ENCODE results near the gene UGGT2.
"Not testable (repeated sequence)": the region's sequence is repeated elsewhere in the genome, so short reads cannot be mapped to it uniquely, and the experiment has no call there.

UGGT2 gene, protein sequence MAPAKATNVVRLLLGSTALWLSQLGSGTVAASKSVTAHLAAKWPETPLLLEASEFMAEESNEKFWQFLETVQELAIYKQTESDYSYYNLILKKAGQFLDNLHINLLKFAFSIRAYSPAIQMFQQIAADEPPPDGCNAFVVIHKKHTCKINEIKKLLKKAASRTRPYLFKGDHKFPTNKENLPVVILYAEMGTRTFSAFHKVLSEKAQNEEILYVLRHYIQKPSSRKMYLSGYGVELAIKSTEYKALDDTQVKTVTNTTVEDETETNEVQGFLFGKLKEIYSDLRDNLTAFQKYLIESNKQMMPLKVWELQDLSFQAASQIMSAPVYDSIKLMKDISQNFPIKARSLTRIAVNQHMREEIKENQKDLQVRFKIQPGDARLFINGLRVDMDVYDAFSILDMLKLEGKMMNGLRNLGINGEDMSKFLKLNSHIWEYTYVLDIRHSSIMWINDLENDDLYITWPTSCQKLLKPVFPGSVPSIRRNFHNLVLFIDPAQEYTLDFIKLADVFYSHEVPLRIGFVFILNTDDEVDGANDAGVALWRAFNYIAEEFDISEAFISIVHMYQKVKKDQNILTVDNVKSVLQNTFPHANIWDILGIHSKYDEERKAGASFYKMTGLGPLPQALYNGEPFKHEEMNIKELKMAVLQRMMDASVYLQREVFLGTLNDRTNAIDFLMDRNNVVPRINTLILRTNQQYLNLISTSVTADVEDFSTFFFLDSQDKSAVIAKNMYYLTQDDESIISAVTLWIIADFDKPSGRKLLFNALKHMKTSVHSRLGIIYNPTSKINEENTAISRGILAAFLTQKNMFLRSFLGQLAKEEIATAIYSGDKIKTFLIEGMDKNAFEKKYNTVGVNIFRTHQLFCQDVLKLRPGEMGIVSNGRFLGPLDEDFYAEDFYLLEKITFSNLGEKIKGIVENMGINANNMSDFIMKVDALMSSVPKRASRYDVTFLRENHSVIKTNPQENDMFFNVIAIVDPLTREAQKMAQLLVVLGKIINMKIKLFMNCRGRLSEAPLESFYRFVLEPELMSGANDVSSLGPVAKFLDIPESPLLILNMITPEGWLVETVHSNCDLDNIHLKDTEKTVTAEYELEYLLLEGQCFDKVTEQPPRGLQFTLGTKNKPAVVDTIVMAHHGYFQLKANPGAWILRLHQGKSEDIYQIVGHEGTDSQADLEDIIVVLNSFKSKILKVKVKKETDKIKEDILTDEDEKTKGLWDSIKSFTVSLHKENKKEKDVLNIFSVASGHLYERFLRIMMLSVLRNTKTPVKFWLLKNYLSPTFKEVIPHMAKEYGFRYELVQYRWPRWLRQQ (N-terminal part only)

DNA sequence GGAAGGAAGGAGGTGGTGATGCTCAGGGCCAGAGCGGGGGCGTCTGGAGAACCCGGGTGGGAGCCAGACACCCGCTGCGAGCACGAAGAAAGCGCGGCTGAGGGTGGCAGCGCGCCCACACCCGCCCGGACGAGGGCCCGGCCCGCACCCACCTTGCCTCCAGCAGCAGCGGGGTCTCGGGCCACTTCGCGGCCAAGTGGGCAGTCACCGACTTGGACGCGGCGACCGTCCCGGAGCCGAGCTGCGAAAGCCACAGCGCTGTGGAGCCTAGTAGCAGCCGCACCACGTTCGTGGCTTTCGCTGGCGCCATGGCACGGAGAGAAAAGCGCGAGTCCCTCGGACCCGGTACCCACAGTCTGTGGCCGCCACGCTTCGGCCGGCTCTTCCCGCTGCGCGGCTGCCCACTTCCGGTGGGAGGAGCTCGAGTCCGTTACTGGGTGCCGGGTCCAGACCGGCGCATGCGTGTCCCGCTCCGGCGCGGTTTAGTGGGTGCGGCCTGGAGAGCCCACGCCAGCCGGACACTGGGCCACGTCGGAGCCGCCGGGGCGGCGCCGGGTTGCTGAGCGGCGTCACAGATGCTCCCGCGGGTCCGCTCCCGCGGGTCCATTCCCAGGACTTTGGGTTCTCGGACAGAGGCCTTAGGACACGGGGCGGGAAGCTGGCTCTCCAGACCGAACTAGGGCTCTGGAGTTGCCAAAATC, at the start of gene UGGT2:
Gene UGGT2 (minus strand): TSS at position 399 of the 701 bp plus-strand sequence. CDS start 89 bp downstream, at position 310.
- peak; percentile 98 for DNase-seq

DNA sequence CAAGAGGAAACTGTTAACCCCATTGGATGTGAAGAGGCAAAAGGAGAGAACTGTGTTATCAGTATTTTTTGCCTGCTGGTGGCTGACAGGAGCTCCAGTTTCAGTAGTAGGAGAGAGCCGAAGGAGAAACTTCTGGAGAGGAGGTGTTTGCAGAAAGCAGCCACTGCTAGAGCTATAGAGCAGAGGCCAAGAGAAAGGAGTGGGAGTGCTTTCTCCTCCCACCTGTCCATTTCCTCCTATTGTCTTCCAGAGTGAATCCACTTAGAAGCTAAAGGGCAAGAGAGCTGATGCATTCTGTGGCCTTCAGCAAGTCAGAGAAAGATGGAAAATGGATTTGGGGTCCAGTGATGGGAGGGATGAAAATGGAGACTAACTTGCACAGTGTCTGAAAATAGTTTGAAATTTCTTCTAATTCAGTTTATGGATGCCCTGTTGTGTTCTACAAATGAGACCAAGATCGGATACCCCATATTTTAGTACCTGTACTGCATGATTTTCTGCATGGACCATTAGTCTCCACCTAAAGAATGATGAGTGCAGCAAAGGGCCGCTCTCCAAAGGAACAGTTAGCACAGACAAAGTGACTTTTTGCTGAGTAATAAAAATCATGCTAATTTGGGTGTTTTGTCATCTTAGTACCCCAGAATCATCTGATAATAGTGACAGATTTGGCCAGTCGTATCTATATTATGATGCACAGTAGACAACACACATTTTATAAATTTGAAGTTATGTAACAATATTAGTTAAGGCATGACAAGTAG, 47.4 kb upstream of the UGGT2 start:
- no peak for DNase-seq

DNA sequence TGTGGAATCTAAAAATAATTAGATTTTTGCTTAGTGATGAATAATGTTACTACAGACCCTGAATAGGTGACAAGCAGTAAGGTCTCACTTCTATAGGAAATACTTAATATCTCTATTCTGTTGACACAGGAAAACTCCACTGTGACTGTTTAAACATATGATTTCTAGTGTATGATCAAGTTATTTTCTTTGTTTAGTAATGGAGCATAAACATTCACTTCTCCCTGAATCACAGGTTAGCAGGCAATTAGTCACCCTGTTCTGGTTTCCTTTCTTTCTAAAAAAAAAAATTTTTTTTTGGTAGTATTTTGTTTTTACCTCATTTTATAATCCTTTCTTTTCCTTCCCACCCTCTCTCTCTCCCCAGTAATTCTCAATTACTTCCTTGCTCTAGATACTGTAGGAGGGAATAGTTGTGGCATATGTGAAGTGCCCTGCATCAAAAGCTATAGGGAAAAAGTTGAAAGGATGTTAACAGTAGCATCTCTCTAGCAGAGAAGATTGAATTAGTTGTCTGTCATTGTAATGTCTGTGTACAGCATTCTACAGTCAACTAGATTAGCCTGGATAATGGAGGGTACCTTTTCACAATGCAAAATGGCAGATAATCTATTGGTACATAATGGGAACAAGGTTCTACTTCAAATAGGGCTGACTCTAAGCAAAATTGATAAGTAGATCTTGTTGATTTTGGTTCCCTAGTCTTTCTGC, 40.2 kb upstream of the UGGT2 start:
- DNase-seq = no peak

DNA sequence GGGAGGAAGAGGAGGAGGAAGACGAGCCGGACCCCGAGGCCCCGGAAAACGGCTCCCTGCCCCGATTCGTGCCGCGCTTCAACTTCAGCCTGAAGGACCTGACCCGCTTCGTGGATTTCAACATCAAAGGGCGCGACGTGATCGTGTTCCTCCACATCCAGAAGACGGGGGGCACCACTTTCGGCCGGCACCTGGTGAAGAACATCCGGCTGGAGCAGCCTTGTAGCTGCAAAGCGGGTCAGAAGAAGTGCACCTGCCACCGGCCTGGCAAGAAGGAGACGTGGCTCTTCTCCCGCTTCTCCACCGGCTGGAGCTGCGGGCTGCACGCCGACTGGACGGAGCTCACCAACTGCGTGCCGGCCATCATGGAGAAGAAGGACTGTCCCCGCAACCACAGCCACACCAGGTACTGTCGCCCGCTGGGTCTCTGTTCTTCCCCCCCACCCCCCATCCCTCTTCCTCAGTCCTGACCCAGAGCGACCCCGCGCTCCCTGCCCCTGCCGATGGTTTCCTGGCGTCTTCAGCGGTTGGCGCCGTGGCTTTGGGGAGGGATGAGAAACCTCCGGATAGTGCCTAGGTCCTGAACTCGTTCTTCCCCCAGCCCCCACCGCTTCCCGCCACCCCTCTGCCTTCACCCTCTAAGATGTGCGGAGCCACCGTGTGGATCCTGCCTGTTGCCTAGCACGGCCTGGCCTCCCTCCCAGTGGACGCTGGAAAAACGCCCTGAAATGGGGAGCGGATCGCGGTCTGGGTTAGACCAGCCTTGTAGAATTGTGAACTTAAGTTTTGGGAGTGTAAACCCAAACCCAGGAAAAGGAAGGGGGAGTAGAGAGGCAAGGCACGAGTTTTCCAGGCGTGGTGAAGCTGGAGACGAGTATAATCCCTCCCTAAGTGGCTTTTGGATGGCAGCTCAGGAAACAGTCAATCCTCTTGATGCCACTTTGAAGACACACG, 38.2 kb upstream of the UGGT2 start:
- peak; percentile 65 for DNase-seq

DNA sequence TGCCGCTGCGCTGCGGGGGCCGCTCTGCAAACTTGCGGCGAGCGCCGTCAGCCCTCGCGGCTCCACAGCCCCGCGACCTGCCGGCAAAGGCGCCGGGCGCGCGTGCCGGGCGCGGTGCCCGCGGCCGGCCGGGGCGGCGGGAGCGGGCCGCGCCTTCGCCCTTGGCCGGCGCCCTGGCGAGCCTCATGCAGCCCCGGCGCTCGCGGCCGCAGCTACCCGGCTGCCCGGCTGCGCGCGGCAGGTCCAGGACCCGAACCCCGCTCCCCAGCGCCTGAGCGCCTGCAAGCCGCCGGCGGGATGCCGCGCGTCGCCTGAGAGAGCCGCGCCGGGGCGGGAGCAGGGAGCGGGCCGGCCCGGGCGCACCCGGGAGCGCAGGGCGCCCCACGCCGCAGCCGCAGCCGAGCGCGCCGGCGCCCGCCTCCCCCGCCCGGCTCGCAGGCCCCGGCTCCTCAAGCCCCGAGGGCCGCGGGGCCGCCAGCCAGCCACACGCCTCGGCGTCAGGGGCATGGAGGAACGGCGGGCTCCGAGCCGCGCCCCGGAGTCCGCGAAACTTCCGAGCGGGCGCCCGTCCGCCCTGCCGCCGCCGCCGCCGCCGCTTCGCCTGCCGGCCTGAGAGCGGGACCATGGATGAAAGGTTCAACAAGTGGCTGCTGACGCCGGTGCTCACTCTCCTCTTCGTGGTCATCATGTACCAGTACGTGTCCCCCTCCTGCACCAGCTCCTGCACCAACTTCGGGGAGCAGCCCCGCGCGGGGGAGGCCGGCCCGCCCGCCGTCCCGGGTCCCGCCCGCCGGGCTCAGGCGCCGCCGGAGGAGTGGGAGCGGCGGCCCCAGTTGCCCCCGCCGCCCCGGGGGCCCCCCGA, 37.3 kb upstream of the UGGT2 start:
- DNase-seq = peak; percentile 56

DNA sequence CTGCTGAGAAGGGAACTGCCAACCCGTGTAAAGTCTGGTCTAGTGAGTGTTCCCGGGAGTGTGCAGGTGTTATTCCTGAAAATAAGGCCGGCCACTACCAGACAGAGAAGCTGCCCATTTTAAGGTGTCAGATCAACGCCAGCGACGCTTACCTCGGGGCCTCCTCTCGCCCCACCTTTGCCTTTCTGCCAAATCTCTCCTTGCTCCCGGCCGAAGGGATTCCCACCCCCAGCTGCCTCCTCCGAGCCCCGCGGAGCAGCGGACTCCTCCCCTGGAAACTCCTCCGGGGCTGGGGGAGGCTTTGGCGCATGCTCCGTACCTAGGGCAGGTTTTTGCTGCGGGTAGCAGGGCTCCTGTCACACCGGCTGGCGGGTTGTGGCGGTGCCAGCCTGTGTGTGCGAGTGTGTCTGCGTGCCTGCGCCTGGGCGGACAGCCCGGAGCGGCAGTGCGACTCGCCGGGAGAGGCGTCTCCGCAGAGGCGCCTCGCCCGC, 36.6 kb upstream of the UGGT2 start, which contains the start of gene HS6ST3:
Gene HS6ST3 (plus strand): TSS at position 359 of the 491 bp plus-strand sequence.
- peak; percentile 87 for DNase-seq

DNA sequence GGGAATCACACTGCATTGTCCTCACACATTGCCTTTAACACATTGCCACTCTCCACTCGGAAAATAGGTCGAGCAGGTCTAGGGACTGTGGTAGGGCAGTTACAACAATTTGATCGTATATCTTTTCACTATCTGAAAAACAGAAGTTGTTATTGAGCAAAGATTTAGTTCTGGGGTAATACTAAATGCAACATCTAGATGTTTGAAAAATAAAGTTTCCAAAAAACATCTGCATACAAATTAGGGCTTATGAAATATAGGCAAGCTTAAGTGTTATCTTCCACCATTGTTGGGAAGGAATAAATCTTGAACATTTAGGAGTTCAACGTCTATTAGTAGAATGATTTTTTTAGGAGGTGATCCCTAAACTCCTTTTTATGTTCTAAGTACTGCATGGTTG, 35.9 kb upstream of the UGGT2 start:
- DNase-seq = no peak

DNA sequence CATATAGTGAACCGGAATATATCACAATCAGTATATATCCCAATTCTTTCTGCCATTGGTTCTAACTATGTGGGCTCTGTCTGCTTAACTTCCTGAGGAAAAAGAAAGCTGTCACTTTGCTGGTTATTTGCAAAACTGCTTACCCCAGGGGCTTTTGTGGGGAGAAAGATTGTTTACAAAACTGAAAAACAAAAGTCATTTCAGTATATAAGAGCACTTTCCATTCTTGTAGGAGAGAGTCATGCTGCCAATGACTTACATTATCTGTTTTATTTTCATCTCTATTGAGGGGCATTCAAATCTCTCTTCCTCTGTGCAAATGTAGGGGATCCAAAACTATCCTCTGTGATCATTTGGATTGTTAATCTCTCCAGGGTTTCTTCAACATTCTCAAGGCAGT, 33.5 kb upstream of the UGGT2 start:
- DNase-seq = no peak

DNA sequence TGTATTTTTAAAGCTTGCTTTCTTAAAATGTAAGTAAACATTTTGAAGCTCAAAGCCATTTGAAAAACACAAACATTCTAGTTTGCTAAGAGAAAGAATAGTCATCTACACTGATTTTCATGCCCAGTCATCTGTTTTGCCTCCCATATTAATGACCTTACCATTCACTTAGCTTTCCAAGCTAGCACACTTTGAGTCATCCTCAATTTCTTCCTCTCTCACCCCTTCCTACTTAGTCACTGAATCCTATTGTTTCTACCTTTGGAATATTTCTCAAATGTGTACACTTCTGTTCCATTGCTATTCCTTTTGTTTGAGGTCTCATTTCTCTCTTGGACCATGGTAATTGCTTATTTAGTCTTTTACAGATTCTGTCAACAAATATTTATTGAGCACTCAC, 29.4 kb upstream of the UGGT2 start:
- no peak for DNase-seq

DNA sequence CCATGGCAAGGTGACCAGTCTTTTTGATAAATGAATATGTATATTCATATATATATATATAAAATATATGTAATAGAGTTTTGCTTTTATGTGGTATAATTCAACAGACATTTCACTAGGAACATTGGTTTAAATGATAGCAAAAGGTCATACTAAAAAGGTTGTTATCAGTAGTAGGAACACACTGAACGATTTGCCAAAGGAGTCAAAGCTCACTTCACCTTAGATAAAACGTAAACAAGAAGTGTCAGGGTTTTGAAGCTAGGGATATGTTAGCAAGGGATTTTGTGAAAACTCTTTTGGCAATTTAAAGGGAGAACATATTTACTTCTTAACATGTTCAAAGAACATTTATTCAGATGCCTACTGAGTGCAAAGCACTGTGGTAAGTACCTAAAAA, 28.7 kb upstream of the UGGT2 start:
- DNase-seq = no peak

DNA sequence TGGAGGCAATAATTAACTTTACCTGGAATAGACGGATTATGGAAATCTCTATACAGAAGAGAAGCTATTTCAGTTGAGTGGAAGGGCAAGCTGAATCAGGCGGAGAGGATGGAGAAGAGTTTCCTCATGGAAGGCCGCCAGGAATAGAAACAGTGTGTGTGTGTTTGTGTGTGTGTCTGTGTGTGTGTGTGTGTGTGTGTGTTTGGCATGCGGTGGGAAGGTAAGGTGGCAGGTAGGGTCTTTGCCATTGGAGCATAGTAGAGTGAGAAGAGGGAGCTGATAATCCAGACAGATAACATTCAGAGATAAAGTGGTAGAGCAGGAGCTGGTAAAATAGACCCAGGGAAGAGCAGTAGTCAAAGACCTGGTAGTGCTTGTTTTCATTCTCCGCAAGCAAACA, 27.5 kb upstream of the UGGT2 start:
- DNase-seq = no peak

DNA sequence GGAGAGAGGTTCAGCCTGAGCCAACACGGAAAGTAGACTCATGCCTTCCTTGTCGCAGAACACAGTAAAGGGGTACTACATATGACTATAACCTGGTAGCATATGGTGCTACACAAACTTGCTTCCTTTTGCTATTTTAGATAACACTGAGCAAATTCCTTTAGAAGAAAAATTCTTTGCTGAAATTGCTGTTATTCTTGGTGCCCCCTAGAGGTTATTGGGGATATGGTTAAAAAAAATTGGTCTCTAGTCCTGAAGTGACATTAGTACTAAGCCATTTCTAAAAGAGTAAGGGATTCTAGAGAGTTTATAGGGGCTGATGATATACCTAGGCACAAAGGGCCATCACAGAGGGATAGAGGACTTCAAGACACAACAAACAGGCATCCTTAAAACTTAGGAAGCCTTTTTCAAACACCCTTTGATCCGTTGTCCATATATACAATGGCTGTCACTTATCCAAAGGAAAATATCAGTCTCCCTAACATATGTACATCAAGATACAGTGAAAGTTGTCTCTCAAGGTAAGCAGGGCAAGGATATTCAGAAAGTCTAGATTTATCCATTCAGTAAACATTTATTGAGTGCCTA, 22.8 kb upstream of the UGGT2 start:
- no peak for DNase-seq

DNA sequence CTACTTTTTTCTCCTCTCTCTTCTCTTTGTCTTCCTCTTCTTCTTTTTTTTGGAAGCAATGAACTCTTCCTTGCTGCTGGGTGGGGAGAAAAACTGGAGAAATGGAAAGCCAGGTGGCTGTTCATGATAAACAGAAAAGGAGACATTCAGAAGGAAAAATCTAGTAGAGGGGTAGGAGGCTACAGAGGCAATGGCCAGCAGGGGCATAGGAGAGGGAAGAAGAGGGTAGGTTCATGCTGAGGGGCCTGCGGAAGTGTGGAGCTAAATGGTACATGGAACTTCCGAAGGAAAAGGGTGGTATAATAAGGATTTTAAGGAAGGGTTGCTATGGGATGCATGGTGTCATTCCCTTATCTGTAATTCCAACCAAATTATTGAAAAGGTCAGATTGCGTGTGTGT, 19.2 kb upstream of the UGGT2 start:
- DNase-seq = no peak

DNA sequence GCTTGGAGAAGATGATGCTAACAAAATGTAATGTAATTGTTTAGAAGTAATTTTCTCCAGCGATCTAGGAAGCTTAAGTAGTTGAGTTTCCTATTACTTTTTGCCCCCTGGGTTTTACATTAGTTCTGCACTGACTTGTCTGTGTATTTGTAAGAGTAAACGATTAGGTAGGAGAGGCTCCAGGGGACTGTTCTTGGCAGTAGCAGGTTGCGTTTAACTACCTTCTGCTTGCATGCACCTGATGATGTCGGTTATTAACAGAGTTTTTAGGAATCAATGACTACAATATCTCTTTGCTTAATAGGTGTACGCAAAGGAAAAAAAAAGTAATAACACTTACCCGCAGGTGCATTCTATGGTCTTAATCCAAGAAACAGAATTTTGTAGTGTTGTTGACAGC, 18.3 kb upstream of the UGGT2 start:
- no peak for DNase-seq

DNA sequence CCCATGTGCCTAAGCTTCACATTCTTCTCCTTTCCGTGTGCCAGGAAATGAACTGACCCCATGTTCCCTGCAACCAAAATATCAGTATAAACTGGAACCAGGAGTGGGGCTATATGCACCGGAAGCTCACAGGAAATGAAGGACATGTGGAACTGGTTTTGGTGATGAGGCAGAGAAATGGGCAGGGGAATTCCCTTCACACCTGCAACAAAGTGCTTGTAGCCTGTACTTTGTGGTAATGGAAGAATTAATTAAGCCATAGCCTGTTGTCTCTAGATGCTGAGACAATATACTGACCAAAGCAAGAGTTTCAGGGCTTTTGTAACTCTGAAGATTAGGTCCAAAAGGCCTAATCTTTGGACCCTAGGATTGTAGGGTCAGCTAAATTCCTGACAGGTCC, 15.5 kb upstream of the UGGT2 start:
- no peak for DNase-seq

DNA sequence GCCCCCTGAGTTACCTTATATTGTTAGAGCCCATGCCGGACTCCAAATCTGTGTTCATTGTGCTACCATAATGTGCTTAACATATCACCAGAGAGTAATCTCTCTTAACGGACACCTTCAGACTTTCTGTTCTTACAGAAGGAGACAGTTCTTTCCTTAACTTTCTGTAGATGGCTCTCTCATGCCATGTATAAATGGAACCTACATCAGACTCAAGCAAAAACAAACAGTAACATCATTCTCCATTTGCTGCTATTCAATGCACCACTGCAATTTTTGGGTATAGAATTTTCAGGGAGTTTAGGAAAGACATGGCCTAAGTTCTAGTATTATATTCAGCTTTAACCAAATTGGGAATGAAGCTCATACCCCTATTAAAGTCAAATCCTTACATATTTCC, 12.6 kb upstream of the UGGT2 start:
- DNase-seq = no peak

DNA sequence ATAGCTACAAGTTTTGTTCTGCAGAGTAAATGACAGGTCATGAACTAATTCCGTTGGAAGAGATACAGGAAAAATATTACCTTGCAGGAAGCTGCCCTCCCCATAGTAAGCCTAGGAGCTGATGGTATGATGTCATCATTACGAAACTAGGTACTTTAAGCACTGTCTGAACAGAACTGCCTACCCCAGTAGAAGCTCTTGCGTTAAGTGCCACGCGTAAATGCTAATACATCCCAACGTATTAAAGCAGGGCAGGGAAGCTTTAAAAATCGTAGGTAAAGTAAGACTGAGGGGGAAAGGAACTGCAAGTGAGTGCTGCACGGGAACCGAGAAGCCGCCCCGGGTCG, 572 bp downstream of the UGGT2 start:
- no peak for DNase-seq

DNA sequence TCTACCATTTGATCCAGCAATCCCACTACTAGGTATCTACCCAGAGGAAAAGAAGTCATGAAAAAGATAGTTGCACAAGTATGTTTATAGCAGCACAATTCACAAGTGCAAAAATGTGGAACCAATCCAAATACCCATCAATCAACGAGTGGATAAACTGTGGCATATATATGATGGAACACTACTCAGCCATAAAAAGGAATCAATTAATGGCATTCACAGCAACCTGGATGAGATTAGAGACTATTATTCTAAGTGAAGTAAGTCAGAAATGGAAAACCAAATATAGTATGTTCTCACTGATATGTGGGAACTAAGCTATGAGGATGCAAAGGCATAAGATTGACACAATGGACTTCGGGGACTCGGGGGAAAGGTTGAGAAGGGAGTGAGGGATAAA, 1.3 kb downstream of the UGGT2 start:
- not testable (repeated sequence) for DNase-seq

Data from islet precursor cell (in vitro differentiated cells).